Kidney tubule cell (primary cell): ENCODE measurements around the gene FBXO46.
"Not testable (repeated sequence)": the region's sequence is repeated elsewhere in the genome, so short reads cannot be mapped to it uniquely, and the experiment has no call there.

Source experiments
- DNase-seq: peaks from one replicate; pipeline ENCODE4 v3.0.0-alpha.2; 2018; ENCODE audit warnings: low spot score

The FBXO46 gene

GRCh38 chr19:45766296-45766868 is 35.7 kb upstream of the FBXO46 start:
- no peak for DNase-seq

- DNase-seq, result no peak
These were observed 35.1 kb upstream of the FBXO46 start for GRCh38 chr19:45765702-45766295.

GRCh38 chr19:45764945-45765701 is 34.4 kb upstream of the FBXO46 start:
- no peak for DNase-seq

GRCh38 chr19:45764475-45764874 is 33.8 kb upstream of the FBXO46 start:
- no peak for DNase-seq

GRCh38 chr19:45763691-45764294 is 33.1 kb upstream of the FBXO46 start:
- DNase-seq, result no peak

GRCh38 chr19:45762870-45763631 is 32.4 kb upstream of the FBXO46 start:
- DNase-seq, result no peak

GRCh38 chr19:45761714-45762113 is 31.0 kb upstream of the FBXO46 start:
- no peak for DNase-seq

GRCh38 chr19:45758921-45759320 is 28.2 kb upstream of the FBXO46 start:
- no peak for DNase-seq

- DNase-seq, result no peak
These were observed 27.0 kb upstream of the FBXO46 start for GRCh38 chr19:45757695-45758094.

GRCh38 chr19:45754323-45754722 is 23.6 kb upstream of the FBXO46 start:
- no peak for DNase-seq

GRCh38 chr19:45753548-45753947 is 22.9 kb upstream of the FBXO46 start:
- DNase-seq, result no peak

- DNase-seq, result peak; percentile 17
These were observed 21.9 kb upstream of the FBXO46 start for GRCh38 chr19:45752639-45753038.

GRCh38 chr19:45751483-45751882 is 20.8 kb upstream of the FBXO46 start:
- not testable (repeated sequence) for DNase-seq

GRCh38 chr19:45747513-45747912 is 16.8 kb upstream of the FBXO46 start:
- DNase-seq, result no peak

- no peak for DNase-seq
These were observed 16.2 kb upstream of the FBXO46 start for GRCh38 chr19:45746866-45747265.

- no peak for DNase-seq
These were observed 14.9 kb upstream of the FBXO46 start for GRCh38 chr19:45745606-45746005.

- DNase-seq, result no peak
These were observed 12.3 kb upstream of the FBXO46 start for GRCh38 chr19:45742969-45743368.

GRCh38 chr19:45739498-45740439 is 9.1 kb upstream of the FBXO46 start:
- no peak for DNase-seq

GRCh38 chr19:45733160-45733810 is 2.6 kb upstream of the FBXO46 start, which contains the start of gene MEIOSIN:
TSS of gene MEIOSIN (plus strand) at chr19:45733439. CDS start at chr19:45735377, 1,938 bp downstream.
- no peak for DNase-seq

- DNase-seq, result peak; percentile 48
These were observed 851 bp downstream of the FBXO46 start for GRCh38 chr19:45729800-45730290.
